HG03354 (cell line): ENCODE results near the gene LYPD1.

ENCODE experiments used
- ATAC-seq: cut with Tn5 transposase; IDR thresholded peaks from one replicate; pipeline ENCODE4 v1.9.1; 2021; ENCODE audit warnings: mild to moderate bottlenecking; ENCODE audit not compliant: unreplicated experiment, poor library complexity, severe bottlenecking

The LYPD1 gene

GRCh38 chr2:132604561-132604960 lies 65.4 kb downstream of the LYPD1 start:
- no peak for ATAC-seq

DNA sequence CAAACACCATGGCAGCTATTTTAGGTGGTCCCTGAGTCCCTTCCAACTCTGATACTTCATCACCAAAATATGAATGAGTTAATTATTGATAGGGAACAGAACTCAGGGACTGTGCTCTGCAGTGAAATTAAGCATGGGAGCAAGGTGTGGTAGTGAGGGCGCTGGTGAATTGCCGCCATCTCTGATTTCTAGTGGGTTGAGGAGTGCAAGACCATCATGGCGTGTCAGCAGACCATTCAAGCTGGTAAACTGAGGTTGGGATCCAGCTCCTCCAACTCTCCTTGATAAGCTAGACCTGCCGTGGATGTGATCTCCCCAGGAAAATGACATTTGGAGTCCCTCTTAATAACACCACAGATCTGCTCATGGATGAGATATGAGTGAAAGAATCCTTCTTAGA lies 70.4 kb downstream of the LYPD1 start:
- ATAC-seq = no peak

DNA sequence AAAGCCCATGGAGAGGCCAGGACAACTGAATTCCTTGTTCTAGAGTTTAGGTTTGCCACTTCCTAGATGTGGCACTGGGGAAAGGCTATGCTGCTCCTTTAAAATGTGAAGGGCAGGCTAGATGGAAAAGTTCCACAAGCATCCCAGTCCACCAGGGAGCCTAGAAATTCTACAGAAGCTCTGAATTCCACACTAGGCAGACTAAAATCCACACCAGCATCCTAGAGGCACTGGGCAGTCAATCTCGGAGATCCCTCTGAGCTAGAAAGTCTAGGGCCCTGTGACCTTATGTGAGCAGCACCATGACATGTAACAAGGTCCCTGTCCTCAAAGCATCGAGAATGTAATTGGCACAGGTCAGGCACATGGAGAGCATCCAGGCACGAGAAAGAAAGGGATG lies 71.5 kb downstream of the LYPD1 start:
- no peak for ATAC-seq

GRCh38 chr2:132597831-132598230 lies 72.2 kb downstream of the LYPD1 start:
- no peak for ATAC-seq

DNA sequence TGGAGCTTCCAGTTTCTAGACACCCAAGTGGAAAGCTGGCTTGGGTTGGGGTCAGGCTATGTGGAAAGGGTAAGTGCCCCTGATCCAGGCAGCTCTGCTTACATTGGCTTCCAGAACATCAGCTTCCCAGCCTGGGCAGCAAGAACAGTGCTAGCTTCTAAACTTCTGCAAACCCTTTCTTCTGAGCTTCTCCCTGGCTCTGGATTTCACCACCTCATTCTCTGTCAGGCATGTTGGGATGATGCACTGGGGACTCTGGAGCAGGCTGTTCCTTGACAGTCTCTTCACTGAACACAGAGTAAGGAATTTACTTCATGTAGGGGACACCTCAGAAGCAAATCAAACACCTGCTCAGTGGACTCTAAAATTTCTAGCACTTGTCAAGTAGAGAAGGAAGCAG lies 72.8 kb downstream of the LYPD1 start:
- no peak for ATAC-seq

- no peak for ATAC-seq
Measured at GRCh38 chr2:132595693-132596092, 74.3 kb downstream of the LYPD1 start.

DNA sequence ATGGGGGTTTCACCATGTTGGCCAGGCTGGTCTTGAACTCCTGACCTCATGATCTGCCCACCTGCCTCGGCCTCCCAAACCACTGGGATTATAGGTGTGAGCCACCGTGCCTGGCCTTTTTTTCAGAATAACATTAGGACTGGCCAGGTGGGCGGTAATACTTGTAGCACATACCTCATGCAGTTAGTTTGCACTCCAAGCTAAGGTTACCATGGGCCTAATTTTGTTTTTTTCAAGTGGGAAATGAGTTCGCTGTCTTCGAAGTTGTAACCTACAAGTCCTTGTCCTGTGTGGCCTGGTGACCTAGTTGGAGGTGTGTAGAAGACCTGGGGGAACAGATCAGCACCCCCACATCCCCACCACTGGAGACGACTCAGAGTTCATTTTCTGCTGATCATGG lies 74.8 kb downstream of the LYPD1 start:
- ATAC-seq = no peak
